Activated CD4-positive, alpha-beta T cell treated with anti-CD3 and anti-CD28 coated beads, Interleukin-2, amount 10 ng/mL, durations not matched to agents 24 days and 14 days (primary cell): ENCODE results near the gene GPR162. TPM values are rescaled to one million over a fixed set of nuclear protein-coding genes. Genes with fewer than 3 reads are reported as not detected.
A peak's percentile ranks its signal among the peaks of the same experiment; 100 is the strongest.

ENCODE experiments used
- DNase-seq: peaks from one replicate; pipeline ENCODE4 v3.0.0; 2022
- H3K27ac Mint-ChIP-seq: one replicate; pipeline ENCODE4 v1.8.0; 2022; ENCODE audit warnings: mild to moderate bottlenecking, mixed read lengths
- H3K27me3 Mint-ChIP-seq: one replicate; pipeline ENCODE4 v1.8.0; 2022; ENCODE audit warnings: mixed read lengths
- H3K36me3 Mint-ChIP-seq: one replicate; pipeline ENCODE4 v1.8.0; 2022; ENCODE audit warnings: low read depth, mild to moderate bottlenecking, mixed read lengths
- H3K4me1 Mint-ChIP-seq: one replicate; pipeline ENCODE4 v1.8.0; 2021; ENCODE audit warnings: mixed read lengths
- H3K4me3 Mint-ChIP-seq: one replicate; pipeline ENCODE4 v1.8.0; 2022; ENCODE audit warnings: mild to moderate bottlenecking, moderate library complexity, mixed read lengths
- H3K9me3 Mint-ChIP-seq: one replicate; pipeline ENCODE4 v1.8.0; 2021; ENCODE audit warnings: mixed read lengths
- intact Hi-C: fragments of 100-400 bp; cut with micrococcal nuclease; formaldehyde crosslinking; loops from one replicate; pipeline ENCODE4 v1.15.1; 2023
- total RNA-seq: library from RNA; stranded (reverse); gene quantifications from 2 replicates; pipeline ENCODE4 v1.2.3, GENCODE V29; 2022

The GPR162 gene
- total RNA-seq, 1 donor from 2014 or later: 0.21 TPM

GRCh38 chr12:6795088-6795487 lies 26.5 kb upstream of the GPR162 start:
- Mint-ChIP-seq H3K27ac (no peak overlapping the region), H3K4me1 (peaks cover 59% of the 10 kb centered on the region)

GRCh38 chr12:6796576-6796975 lies 25.0 kb upstream of the GPR162 start:
- no peaks in the 10 kb centered on the region for H3K27me3 Mint-ChIP-seq
- no peak for DNase-seq
- intact Hi-C loops: no loop called here
- no peaks in the 10 kb centered on the region for H3K9me3 Mint-ChIP-seq
- H3K36me3 Mint-ChIP-seq: peaks cover 74% of the 10 kb centered on the region
- no peak overlapping the region for H3K4me3 Mint-ChIP-seq
- peak overlapping the region; percentile 11 for H3K27ac Mint-ChIP-seq
- H3K4me1 Mint-ChIP-seq: peaks cover 54% of the 10 kb centered on the region

More at GRCh38 chr12:6795088-6795487, 26.5 kb upstream of the GPR162 start:
- no peaks in the 10 kb centered on the region for H3K9me3 Mint-ChIP-seq
- H3K27me3 Mint-ChIP-seq: no peaks in the 10 kb centered on the region
- H3K4me3 Mint-ChIP-seq: no peak overlapping the region
- intact Hi-C loops: no loop called here
- DNase-seq: no peak
- H3K36me3 Mint-ChIP-seq: peaks cover 80% of the 10 kb centered on the region

- no peaks in the 10 kb centered on the region for H3K27me3 Mint-ChIP-seq
- no peak overlapping the region for H3K4me3 Mint-ChIP-seq
- peaks cover 35% of the 10 kb centered on the region for H3K4me1 Mint-ChIP-seq
- peaks cover 73% of the 10 kb centered on the region for H3K36me3 Mint-ChIP-seq
- intact Hi-C loops: no loop called here
- no peak for DNase-seq
- no peak overlapping the region for H3K27ac Mint-ChIP-seq
- H3K9me3 Mint-ChIP-seq: no peaks in the 10 kb centered on the region
Measured at GRCh38 chr12:6799147-6799546, 22.5 kb upstream of the GPR162 start.

GRCh38 chr12:6807170-6807569 lies 14.5 kb upstream of the GPR162 start:
- intact Hi-C loops: no loop called here
- no peak for DNase-seq
- Mint-ChIP-seq H3K27me3 (no peaks in the 10 kb centered on the region), H3K27ac (no peak overlapping the region), H3K36me3 (peaks cover 48% of the 10 kb centered on the region), H3K4me1 (peaks cover 15% of the 10 kb centered on the region), H3K4me3 (no peak overlapping the region), H3K9me3 (no peaks in the 10 kb centered on the region)

GRCh38 chr12:6809056-6809455 lies 12.6 kb upstream of the GPR162 start:
- intact Hi-C loops: no loop called here
- peaks cover 44% of the 10 kb centered on the region for H3K36me3 Mint-ChIP-seq
- H3K9me3 Mint-ChIP-seq: no peaks in the 10 kb centered on the region
- no peak for DNase-seq
- H3K4me1 Mint-ChIP-seq: peaks cover 16% of the 10 kb centered on the region
- H3K4me3 Mint-ChIP-seq: no peak overlapping the region
- no peak overlapping the region for H3K27ac Mint-ChIP-seq
- H3K27me3 Mint-ChIP-seq: no peaks in the 10 kb centered on the region

GRCh38 chr12:6810758-6811157 lies 10.9 kb upstream of the GPR162 start:
- Mint-ChIP-seq H3K9me3 (no peaks in the 10 kb centered on the region), H3K4me1 (peaks cover 16% of the 10 kb centered on the region), H3K27me3 (no peaks in the 10 kb centered on the region), H3K4me3 (no peak overlapping the region), H3K27ac (peak overlapping the region; percentile 31), H3K36me3 (peaks cover 53% of the 10 kb centered on the region)
- intact Hi-C loops: no loop called here
- no peak for DNase-seq

GRCh38 chr12:6813363-6813762 lies 8.3 kb upstream of the GPR162 start:
- peaks cover 62% of the 10 kb centered on the region for H3K36me3 Mint-ChIP-seq
- no peak overlapping the region for H3K4me3 Mint-ChIP-seq
- H3K4me1 Mint-ChIP-seq: peaks cover 16% of the 10 kb centered on the region
- H3K9me3 Mint-ChIP-seq: no peaks in the 10 kb centered on the region
- H3K27me3 Mint-ChIP-seq: no peaks in the 10 kb centered on the region
- no peak for DNase-seq
- H3K27ac Mint-ChIP-seq: no peak overlapping the region
- intact Hi-C loops: no loop called here

- peaks cover 2% of the 10 kb centered on the region for H3K27me3 Mint-ChIP-seq
- H3K9me3 Mint-ChIP-seq: no peaks in the 10 kb centered on the region
- peaks cover 12% of the 10 kb centered on the region for H3K4me1 Mint-ChIP-seq
- no peak overlapping the region for H3K4me3 Mint-ChIP-seq
- peaks cover 70% of the 10 kb centered on the region for H3K36me3 Mint-ChIP-seq
- no peak overlapping the region for H3K27ac Mint-ChIP-seq
- DNase-seq: no peak
- intact Hi-C loops: no loop called here
Measured at GRCh38 chr12:6816598-6816997, 5.0 kb upstream of the GPR162 start.

GRCh38 chr12:6817098-6817497 lies 4.5 kb upstream of the GPR162 start:
- no peaks in the 10 kb centered on the region for H3K9me3 Mint-ChIP-seq
- intact Hi-C loops: no loop called here
- H3K36me3 Mint-ChIP-seq: peaks cover 70% of the 10 kb centered on the region
- H3K4me3 Mint-ChIP-seq: no peak overlapping the region
- no peak for DNase-seq
- H3K4me1 Mint-ChIP-seq: peaks cover 15% of the 10 kb centered on the region
- H3K27ac Mint-ChIP-seq: no peak overlapping the region
- H3K27me3 Mint-ChIP-seq: peaks cover 5% of the 10 kb centered on the region

GRCh38 chr12:6817662-6818157 lies 3.9 kb upstream of the GPR162 start:
- Mint-ChIP-seq H3K36me3 (peaks cover 68% of the 10 kb centered on the region), H3K9me3 (no peaks in the 10 kb centered on the region), H3K4me1 (peaks cover 14% of the 10 kb centered on the region), H3K4me3 (no peak overlapping the region), H3K27me3 (peaks cover 7% of the 10 kb centered on the region), H3K27ac (no peak overlapping the region)
- intact Hi-C loops: no loop called here
- DNase-seq: no peak

GRCh38 chr12:6818222-6818621 lies 3.4 kb upstream of the GPR162 start:
- Mint-ChIP-seq H3K36me3 (peaks cover 68% of the 10 kb centered on the region), H3K27me3 (peaks cover 12% of the 10 kb centered on the region), H3K9me3 (no peaks in the 10 kb centered on the region), H3K27ac (no peak overlapping the region), H3K4me3 (no peak overlapping the region), H3K4me1 (peaks cover 14% of the 10 kb centered on the region)
- no peak for DNase-seq
- intact Hi-C loops: no loop called here

- no peaks in the 10 kb centered on the region for H3K9me3 Mint-ChIP-seq
- intact Hi-C loops: no loop called here
- H3K27ac Mint-ChIP-seq: no peak overlapping the region
- H3K36me3 Mint-ChIP-seq: peaks cover 65% of the 10 kb centered on the region
- no peak overlapping the region for H3K4me3 Mint-ChIP-seq
- H3K4me1 Mint-ChIP-seq: peaks cover 14% of the 10 kb centered on the region
- DNase-seq: no peak
- H3K27me3 Mint-ChIP-seq: peaks cover 13% of the 10 kb centered on the region
Measured at GRCh38 chr12:6818645-6819044, 3.0 kb upstream of the GPR162 start.

- H3K9me3 Mint-ChIP-seq: no peaks in the 10 kb centered on the region
- no peak overlapping the region for H3K27ac Mint-ChIP-seq
- no peak for DNase-seq
- no peak overlapping the region for H3K4me3 Mint-ChIP-seq
- intact Hi-C loops: no loop called here
- H3K36me3 Mint-ChIP-seq: peaks cover 57% of the 10 kb centered on the region
- H3K4me1 Mint-ChIP-seq: peaks cover 14% of the 10 kb centered on the region
- peaks cover 16% of the 10 kb centered on the region for H3K27me3 Mint-ChIP-seq
Measured at GRCh38 chr12:6819106-6820030, 2.3 kb upstream of the GPR162 start.

- intact Hi-C loops: no loop called here
- no peak overlapping the region for H3K27ac Mint-ChIP-seq
- H3K4me3 Mint-ChIP-seq: no peak overlapping the region
- peaks cover 23% of the 10 kb centered on the region for H3K27me3 Mint-ChIP-seq
- H3K36me3 Mint-ChIP-seq: peaks cover 51% of the 10 kb centered on the region
- H3K4me1 Mint-ChIP-seq: peaks cover 19% of the 10 kb centered on the region
- DNase-seq: no peak
- no peaks in the 10 kb centered on the region for H3K9me3 Mint-ChIP-seq
Measured at GRCh38 chr12:6820166-6820565, 1.5 kb upstream of the GPR162 start.
